Jurkat, Clone E6-1 (cell line): ENCODE data around the gene NHLRC1.

ENCODE experiments used
- DNase-seq: peaks from one replicate; pipeline ENCODE4 v3.0.0-alpha.2; 2011; ENCODE audit warnings: low read depth, low spot score
- H3K4me3 ChIP-seq: 2 replicates; pipeline ENCODE4 v1.5.1; 2011; ENCODE audit warnings: mild to moderate bottlenecking, low read length, control low read depth, moderate library complexity

Gene NHLRC1

GRCh38 chr6:18091382-18091781 lies 31.1 kb downstream of the NHLRC1 start:
- no peak overlapping the region for H3K4me3 ChIP-seq
- no peak for DNase-seq

- no peak for DNase-seq
- H3K4me3 ChIP-seq, result no peak overlapping the region
These were observed 32.1 kb downstream of the NHLRC1 start for GRCh38 chr6:18090349-18090786.

- DNase-seq, result no peak
- no peak overlapping the region for H3K4me3 ChIP-seq
These were observed 33.8 kb downstream of the NHLRC1 start for GRCh38 chr6:18088419-18089296.

GRCh38 chr6:18087396-18088165 lies 34.9 kb downstream of the NHLRC1 start:
- H3K4me3 ChIP-seq, result no peak overlapping the region
- DNase-seq, result no peak

- no peak overlapping the region for H3K4me3 ChIP-seq
- no peak for DNase-seq
These were observed 41.3 kb downstream of the NHLRC1 start for GRCh38 chr6:18081025-18081668.

- no peak overlapping the region for H3K4me3 ChIP-seq
- DNase-seq, result no peak
These were observed 41.9 kb downstream of the NHLRC1 start for GRCh38 chr6:18080544-18080943.

GRCh38 chr6:18078866-18079265 lies 43.6 kb downstream of the NHLRC1 start:
- DNase-seq, result no peak
- no peak overlapping the region for H3K4me3 ChIP-seq

- DNase-seq, result no peak
- H3K4me3 ChIP-seq, result no peak overlapping the region
These were observed 46.2 kb downstream of the NHLRC1 start for GRCh38 chr6:18076231-18076630.

- no peak overlapping the region for H3K4me3 ChIP-seq
- no peak for DNase-seq
These were observed 49.6 kb downstream of the NHLRC1 start for GRCh38 chr6:18072841-18073240.

- H3K4me3 ChIP-seq, result no peak overlapping the region
These were observed 52.0 kb downstream of the NHLRC1 start for GRCh38 chr6:18070486-18070885.

More at GRCh38 chr6:18070486-18070885, 52.0 kb downstream of the NHLRC1 start:
- no peak for DNase-seq
